ENCODE data around the gene TOMM34.

The TOMM34 gene

GRCh38 chr20:44932916-44933315 lies 27.3 kb downstream of the TOMM34 start:
- no peak for DNase-seq (ENCODE audit: low read depth in 3 of 3, low spot score in 1 of 3)

DNA sequence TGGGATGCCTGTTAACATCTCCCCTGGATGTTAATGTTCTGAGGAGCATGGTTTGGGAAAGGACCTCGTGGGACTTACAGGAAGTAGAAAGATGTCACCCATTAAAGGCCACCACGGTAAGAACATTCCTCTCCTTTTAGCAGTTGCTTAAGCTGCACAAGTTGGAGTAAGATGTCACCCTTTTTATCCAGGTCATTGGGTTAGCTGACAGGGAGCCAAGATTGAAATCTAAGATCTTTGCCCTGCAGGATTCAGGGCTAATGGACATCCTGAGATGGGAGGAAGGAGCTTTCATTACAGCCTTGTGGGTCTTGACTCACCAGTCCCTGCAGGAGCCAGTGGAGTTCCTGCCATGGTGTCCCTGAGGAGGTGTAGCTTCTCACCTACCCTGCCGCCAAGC lies 28.3 kb downstream of the TOMM34 start:
- no peak for DNase-seq (ENCODE audit: low read depth in 3 of 3, low spot score in 1 of 3)

GRCh38 chr20:44930517-44931168 lies 29.6 kb downstream of the TOMM34 start:
- no peak for DNase-seq (ENCODE audit: low read depth in 3 of 3, low spot score in 1 of 3)

- no peak for DNase-seq (ENCODE audit: low read depth in 3 of 3, low spot score in 1 of 3)
These were observed 31.6 kb downstream of the TOMM34 start for GRCh38 chr20:44928595-44928994.

GRCh38 chr20:44924541-44924940 lies 35.7 kb downstream of the TOMM34 start:
- no peak for DNase-seq (ENCODE audit: low read depth in 3 of 3, low spot score in 1 of 3)

GRCh38 chr20:44921447-44921846 lies 38.8 kb downstream of the TOMM34 start:
- no peak for DNase-seq (ENCODE audit: low read depth in 3 of 3, low spot score in 1 of 3)

DNA sequence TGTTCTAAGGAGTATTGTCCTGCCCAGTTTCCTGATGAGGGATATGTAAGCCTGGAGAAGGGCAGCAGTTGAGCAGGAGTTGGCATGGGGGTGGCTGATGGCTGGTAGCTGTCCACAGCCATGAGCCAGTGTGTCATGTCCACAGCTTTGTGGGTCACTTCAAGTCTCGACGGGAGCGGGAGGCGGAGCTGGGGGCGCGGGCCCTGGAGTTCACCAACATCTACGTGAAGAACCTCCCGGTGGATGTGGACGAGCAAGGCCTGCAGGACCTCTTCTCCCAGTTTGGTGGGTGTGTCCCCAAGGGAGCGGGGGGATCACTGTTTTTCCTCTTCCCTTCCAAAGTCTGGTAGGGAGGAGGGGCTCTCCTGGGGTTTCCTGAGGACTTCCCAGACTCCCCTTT lies 41.4 kb downstream of the TOMM34 start:
- no peak for DNase-seq (ENCODE audit: low read depth in 3 of 3, low spot score in 1 of 3)

- no peak for DNase-seq (ENCODE audit: low read depth in 3 of 3, low spot score in 1 of 3)
These were observed 41.9 kb downstream of the TOMM34 start for GRCh38 chr20:44918342-44918741.

- DNase-seq (ENCODE audit: low read depth in 3 of 3, low spot score in 1 of 3) = no peak
These were observed 42.8 kb downstream of the TOMM34 start for GRCh38 chr20:44917399-44917798.

DNA sequence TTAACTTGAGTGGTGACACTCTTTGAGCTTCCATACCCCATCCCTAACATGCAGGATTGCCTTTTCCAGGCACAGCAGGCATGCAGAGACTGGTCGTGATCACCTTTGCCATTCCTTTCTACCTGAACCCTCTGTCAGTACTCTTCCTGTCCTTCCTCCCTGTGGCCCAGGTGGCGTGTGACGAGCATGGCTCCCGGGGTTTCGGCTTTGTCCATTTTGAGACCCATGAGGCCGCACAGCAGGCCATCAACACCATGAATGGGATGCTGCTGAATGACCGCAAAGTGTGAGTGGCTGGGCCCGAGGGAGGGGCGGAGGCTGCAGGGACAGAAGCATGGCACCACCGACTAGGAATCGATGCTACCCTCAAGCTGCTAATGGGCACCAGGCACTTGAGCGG lies 43.6 kb downstream of the TOMM34 start:
- DNase-seq (ENCODE audit: low read depth in 3 of 3, low spot score in 1 of 3) = no peak

GRCh38 chr20:44914924-44915323 lies 45.3 kb downstream of the TOMM34 start:
- DNase-seq (ENCODE audit: low read depth in 3 of 3, low spot score in 1 of 3) = no peak

DNA sequence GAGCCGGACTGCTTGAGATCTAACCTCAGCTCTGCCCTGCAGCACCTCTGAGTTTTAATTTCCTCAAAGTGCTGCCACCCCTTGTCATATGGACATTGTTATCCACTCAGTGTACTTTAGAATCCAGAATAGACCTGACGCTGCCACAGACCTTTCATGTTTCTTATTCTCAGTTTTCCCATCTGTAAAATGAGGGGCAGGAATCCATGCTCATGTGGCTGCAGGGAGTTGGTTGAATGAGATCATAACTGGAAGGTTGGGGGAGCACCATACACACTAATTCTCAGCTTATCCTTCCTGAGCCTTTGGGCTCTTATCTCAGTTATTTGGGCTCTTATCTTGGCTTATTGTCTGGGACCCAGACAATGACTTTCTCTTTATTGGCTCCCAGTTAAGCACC lies 48.0 kb downstream of the TOMM34 start:
- DNase-seq (ENCODE audit: low read depth in 3 of 3, low spot score in 1 of 3) = no peak

DNA sequence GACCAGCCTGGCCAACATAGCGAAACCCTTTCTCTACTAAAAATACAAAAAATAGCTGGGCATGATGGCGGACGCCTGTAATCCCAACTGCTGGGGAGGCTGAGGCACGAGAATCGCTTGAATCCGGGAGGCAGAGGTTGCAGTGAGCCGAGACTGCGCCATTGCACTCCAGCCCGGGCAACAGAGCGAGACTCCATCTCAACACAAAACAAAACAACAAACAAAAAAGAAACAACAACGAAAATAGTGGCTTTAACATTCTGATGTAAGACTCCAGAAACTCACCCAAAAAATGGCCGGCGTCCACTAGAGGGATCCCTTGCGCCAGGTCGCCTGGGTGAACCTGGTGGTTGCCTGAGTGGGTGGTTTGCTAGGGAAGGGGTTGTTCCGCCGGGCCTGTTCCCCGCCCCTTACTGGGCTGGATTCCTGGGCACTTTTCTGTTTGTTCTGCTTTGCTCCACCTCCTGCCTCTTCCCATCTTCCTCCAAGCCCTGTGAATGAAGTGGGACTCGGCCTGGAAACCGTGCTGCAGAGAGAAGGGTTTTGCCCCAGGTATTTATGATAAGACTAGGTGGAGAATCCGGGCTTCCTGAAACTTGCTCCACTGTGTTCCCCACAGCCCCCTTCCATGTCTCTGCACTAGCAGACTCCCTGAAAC lies 48.8 kb downstream of the TOMM34 start:
- DNase-seq (ENCODE audit: low read depth in 3 of 3, low spot score in 1 of 3) = peak in 2 of 3 donors; percentile 18 to 34

DNA sequence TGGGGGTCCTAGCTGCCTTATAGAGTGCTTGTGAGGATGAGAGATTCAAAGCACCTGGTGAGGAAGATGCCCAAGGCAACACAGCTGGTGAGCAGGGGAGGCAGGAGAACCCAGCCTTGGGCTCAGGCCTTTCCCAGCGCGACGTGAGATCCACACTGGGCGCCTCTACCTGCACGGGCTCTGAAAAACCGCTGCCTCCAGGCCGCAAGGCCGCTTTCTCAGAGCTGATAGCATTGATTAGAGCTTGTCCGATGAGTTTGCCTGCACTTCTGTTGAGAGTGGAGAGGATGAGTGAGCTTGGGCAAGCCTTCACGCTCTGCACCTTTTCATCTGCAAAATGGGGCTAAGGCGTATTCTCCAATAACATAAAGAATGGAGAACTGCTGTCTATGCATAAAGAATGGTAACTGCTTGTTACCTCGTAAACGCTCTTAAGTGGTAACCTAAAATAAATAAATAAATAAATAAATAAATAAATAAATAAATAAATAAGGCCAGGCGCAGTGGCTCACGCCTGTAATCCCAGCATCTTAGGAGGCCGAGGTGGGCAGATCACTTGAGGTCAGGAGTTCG lies 49.4 kb downstream of the TOMM34 start:
- DNase-seq (ENCODE audit: low read depth in 3 of 3, low spot score in 1 of 3) = no peak

- DNase-seq (ENCODE audit: low read depth in 3 of 3, low spot score in 1 of 3) = peak; percentile 21 to 74 (median 50)
These were observed 50.1 kb downstream of the TOMM34 start, which contains the start of gene PABPC1L for GRCh38 chr20:44909872-44910689. TSS of gene PABPC1L (plus strand) at chr20:44910060. CDS start at chr20:44910144, 84 bp downstream.

GRCh38 chr20:44908987-44909871 lies 51.0 kb downstream of the TOMM34 start:
- no peak for DNase-seq (ENCODE audit: low read depth in 3 of 3, low spot score in 1 of 3)

DNA sequence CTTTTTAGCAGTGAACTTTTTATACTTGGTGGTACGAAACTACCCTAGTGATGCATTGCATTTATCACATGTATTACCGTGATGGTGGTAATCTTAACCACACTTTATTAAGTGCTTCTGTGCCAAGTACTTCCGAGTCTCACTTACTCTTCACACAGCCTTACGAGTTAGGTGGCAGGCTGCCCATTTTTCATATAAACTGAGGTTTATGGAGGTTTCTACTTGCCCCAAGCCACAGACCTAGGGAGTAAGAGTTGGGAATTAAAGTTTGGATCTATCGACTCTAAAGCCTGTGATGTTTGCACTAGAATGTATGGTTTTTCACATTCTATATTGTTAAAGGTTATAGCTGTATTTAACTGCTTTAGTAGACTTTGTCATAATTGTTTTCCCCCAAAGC lies 55.8 kb downstream of the TOMM34 start:
- DNase-seq (ENCODE audit: low read depth in 3 of 3, low spot score in 1 of 3) = no peak

- DNase-seq (ENCODE audit: low read depth in 3 of 3, low spot score in 1 of 3) = no peak
These were observed 58.2 kb downstream of the TOMM34 start for GRCh38 chr20:44901974-44902373.

- no peak for DNase-seq (ENCODE audit: low read depth in 3 of 3, low spot score in 1 of 3)
These were observed 59.9 kb downstream of the TOMM34 start for GRCh38 chr20:44900231-44900854.

- DNase-seq (ENCODE audit: low read depth in 3 of 3, low spot score in 1 of 3) = no peak
These were observed 63.1 kb downstream of the TOMM34 start for GRCh38 chr20:44897133-44897532.

Data from stimulated activated CD4-positive, alpha-beta T cell treated with anti-CD3 and anti-CD28 coated beads, TNF-alpha, amount 100 ng/mL, for 1 hour (primary cell).